Glutamatergic neuron (in vitro differentiated cells): ENCODE results near the gene KRT71. TPM values are rescaled to one million over a fixed set of nuclear protein-coding genes. Genes with fewer than 3 reads are reported as not detected.
"Not testable (repeated sequence)": the region's sequence is repeated elsewhere in the genome, so short reads cannot be mapped to it uniquely, and the experiment has no call there.

Source experiments
- DNase-seq: peaks from one replicate; pipeline ENCODE4 v3.0.0; 2022
- H3K27ac Mint-ChIP-seq: one replicate; pipeline ENCODE4 v1.8.0; 2020; ENCODE audit warnings: mild to moderate bottlenecking, mixed read lengths, inconsistent platforms; ENCODE audit not compliant: unreplicated experiment
- H3K27me3 Mint-ChIP-seq: one replicate; pipeline ENCODE4 v1.8.0; 2020; ENCODE audit warnings: mild to moderate bottlenecking, moderate library complexity, mixed read lengths, inconsistent platforms; ENCODE audit not compliant: unreplicated experiment
- H3K36me3 Mint-ChIP-seq: one replicate; pipeline ENCODE4 v1.8.0; 2020; ENCODE audit warnings: mild to moderate bottlenecking, mixed read lengths, inconsistent platforms; ENCODE audit not compliant: unreplicated experiment
- H3K4me1 Mint-ChIP-seq: one replicate; pipeline ENCODE4 v1.8.0; 2020; ENCODE audit warnings: mild to moderate bottlenecking, low read depth, mixed read lengths, inconsistent platforms; ENCODE audit not compliant: unreplicated experiment
- H3K4me3 Mint-ChIP-seq: one replicate; pipeline ENCODE4 v1.8.0; 2020; ENCODE audit warnings: mild to moderate bottlenecking, mixed read lengths, inconsistent platforms; ENCODE audit not compliant: unreplicated experiment
- H3K9me3 Mint-ChIP-seq: one replicate; pipeline ENCODE4 v1.8.0; 2020; ENCODE audit warnings: mild to moderate bottlenecking, moderate library complexity, mixed read lengths, inconsistent platforms; ENCODE audit not compliant: unreplicated experiment
- total RNA-seq: library from RNA; stranded (reverse); fragmentation: NEBNext Ultra II Directional; extraction: Animal tissue kit (Norgen Biotek cat#: 25700); gene quantifications from one replicate; pipeline ENCODE4 v1.2.1, GENCODE V29; 2021; ENCODE audit not compliant: unreplicated experiment
- TF ChIP-seq, protein P1 (sequence below): fragments of 200-600 bp; sonication (generic); IDR thresholded peaks from one replicate; pipeline ENCODE4 v1.5.0; 2021; ENCODE audit not compliant: partially characterized antibody, unreplicated experiment

KRT71 gene
- total RNA-seq, 1 donor from 2014 or later: not detected

DNA sequence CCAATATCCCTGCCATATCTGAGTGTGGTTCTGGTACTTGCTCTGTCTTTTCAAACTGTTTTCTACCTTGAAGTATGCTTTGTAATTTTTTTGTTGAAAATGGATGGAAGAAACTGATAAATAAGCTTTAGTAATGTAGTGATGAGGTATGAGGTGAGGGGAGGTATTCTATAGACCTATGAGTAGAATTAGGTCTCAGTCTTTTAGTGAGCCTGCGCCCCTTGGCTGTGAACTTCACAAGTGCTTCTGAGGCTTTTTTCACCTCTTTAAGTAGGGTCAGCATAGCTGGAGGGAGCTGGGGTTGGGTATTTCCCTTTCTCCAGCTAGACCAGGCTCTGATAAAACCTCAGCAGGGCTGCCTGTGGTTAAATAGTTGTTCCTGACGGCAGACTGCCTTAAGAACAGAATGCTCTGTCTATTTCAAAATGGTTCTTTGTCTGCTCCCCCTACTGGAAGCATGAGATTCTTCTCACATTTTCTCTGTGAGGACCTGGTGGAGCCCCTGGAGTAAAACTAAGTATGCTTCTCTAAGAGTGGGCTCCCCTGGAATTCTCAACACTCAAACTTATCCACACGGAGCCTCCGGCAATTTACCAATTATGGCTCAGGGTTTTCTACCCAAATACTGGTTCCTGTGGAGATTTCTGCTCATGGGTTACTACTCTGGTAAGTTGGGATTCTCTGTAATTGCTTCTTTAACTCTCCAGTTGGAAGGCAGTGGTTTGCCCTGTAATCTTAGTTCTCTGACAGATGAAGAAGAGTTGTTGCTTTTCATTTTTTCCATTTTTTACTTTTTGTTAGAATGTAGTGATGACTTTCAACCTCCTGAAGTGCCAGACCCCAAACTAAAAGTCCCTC, 45.9 kb downstream of the KRT71 start:
- Mint-ChIP-seq H3K4me3 (no peak overlapping the region), H3K36me3 (no peaks in the 10 kb centered on the region), H3K9me3 (no peaks in the 10 kb centered on the region), H3K27me3 (no peaks in the 10 kb centered on the region), H3K4me1 (no peaks in the 10 kb centered on the region), H3K27ac (no peak overlapping the region)
- DNase-seq: no peak
- TF ChIP-seq, protein P1, sequence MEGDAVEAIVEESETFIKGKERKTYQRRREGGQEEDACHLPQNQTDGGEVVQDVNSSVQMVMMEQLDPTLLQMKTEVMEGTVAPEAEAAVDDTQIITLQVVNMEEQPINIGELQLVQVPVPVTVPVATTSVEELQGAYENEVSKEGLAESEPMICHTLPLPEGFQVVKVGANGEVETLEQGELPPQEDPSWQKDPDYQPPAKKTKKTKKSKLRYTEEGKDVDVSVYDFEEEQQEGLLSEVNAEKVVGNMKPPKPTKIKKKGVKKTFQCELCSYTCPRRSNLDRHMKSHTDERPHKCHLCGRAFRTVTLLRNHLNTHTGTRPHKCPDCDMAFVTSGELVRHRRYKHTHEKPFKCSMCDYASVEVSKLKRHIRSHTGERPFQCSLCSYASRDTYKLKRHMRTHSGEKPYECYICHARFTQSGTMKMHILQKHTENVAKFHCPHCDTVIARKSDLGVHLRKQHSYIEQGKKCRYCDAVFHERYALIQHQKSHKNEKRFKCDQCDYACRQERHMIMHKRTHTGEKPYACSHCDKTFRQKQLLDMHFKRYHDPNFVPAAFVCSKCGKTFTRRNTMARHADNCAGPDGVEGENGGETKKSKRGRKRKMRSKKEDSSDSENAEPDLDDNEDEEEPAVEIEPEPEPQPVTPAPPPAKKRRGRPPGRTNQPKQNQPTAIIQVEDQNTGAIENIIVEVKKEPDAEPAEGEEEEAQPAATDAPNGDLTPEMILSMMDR: peak; percentile 69

DNA sequence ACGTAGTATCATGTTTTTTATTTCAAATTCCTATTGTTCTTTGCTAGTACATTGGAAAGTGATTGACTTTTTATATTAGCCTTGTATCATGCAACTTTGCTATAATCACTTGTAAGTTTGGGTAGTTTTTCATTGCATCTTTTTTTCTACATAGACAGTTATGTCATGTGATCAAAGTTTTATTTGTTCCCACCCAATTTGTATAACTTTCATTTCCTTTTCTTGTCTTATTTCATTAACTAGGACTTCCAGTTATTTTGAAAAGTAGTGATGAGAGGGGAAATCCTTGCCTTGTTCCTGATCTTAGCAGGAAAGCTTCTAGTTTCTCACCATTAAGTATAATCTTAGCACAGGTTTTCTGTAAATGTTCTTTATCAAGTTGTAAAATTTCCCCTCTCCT, 50.1 kb downstream of the KRT71 start:
- TF ChIP-seq, protein P1: no peak
- Mint-ChIP-seq H3K36me3 (no peaks in the 10 kb centered on the region), H3K4me1 (peaks cover 4% of the 10 kb centered on the region), H3K4me3 (no peak overlapping the region), H3K27me3 (peaks cover 4% of the 10 kb centered on the region), H3K27ac (no peak overlapping the region), H3K9me3 (no peaks in the 10 kb centered on the region)
- no peak for DNase-seq

DNA sequence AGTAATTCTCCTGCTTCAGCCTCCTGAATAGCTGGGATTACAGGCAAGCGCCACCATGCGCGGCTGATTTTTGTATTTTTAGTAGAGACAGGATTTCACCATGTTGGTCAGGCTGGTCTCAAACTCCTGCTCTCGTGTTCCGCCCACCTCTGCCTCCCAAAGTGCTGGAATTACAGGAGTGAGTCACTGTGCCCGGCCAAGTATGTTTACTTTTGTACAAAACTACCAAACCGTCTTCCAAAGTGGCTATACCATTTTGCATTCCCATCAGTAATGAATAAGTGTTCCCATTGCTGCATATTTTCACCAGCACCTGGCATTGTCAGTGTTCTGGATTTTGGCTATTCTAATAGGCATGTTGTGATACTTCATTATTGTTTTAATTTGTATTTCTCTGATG, 51.5 kb downstream of the KRT71 start:
- TF ChIP-seq, protein P1: no peak
- H3K4me1 Mint-ChIP-seq: peaks cover 4% of the 10 kb centered on the region
- H3K4me3 Mint-ChIP-seq: no peak overlapping the region
- H3K36me3 Mint-ChIP-seq: no peaks in the 10 kb centered on the region
- H3K27ac Mint-ChIP-seq: no peak overlapping the region
- no peaks in the 10 kb centered on the region for H3K9me3 Mint-ChIP-seq
- peaks cover 5% of the 10 kb centered on the region for H3K27me3 Mint-ChIP-seq
- no peak for DNase-seq

DNA sequence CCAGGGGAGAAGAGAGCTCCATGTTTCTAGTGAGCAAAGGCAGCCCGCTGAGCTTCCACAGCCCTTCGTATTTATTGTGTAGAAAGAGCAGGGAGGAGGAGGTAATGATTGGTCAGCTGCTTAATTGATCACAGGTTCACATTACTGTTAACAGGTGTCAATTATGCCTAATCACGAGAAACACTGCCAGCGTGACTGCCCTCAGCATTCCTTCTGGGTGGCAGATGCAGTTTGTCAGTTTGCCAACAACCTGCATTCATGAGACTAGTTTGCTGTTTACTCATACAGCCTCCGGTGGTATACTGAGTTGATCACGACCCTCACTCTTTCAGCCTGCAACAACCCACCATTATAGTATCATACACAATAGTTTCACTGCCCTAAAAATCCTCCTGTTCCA, 52.4 kb downstream of the KRT71 start:
- not testable (repeated sequence) for H3K36me3 Mint-ChIP-seq, H3K27ac Mint-ChIP-seq, H3K27me3 Mint-ChIP-seq, H3K4me3 Mint-ChIP-seq, DNase-seq, H3K9me3 Mint-ChIP-seq
- peaks cover 10% of the 10 kb centered on the region for H3K4me1 Mint-ChIP-seq

DNA sequence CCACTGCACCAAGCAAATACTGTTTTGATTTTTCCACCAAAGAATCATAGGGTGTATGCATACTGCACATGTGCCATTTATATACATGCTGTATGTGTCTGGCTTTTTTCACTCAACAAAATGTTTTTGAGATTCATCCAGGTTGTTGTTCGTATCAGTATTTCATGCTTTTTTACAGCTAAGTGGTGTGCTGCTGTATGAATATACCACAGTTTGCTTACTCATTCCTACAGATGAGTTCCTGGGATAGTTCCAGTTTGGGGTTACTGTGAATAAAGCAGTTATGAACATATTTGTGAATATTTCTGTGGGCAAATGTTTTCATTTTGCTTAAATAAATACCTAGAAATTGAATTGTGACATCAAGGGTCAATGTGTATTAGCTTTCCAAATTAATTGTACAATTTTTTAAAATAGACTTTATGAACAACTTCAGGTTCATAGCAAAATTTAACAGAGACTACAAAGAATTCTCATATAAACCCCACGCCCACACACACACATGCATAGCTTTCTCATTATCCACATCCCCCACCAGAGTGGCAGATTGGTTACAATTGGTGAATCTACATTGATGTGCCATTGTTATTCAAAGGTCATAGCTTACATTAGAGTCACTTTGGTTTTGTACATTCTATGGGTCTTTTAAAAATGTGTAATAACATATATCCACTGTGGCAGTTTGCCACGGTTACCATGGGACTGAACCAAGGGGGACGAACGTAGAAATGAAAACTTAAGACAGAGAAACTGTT, 53.0 kb downstream of the KRT71 start:
- Mint-ChIP-seq H3K9me3 (no peaks in the 10 kb centered on the region), H3K27ac (no peak overlapping the region), H3K36me3 (no peaks in the 10 kb centered on the region), H3K4me3 (no peak overlapping the region), H3K27me3 (peaks cover 5% of the 10 kb centered on the region), H3K4me1 (peaks cover 14% of the 10 kb centered on the region)
- TF ChIP-seq, protein P1: no peak
- DNase-seq: no peak
